ENCODE measurements around the gene DEPP1.

Gene DEPP1

DNA sequence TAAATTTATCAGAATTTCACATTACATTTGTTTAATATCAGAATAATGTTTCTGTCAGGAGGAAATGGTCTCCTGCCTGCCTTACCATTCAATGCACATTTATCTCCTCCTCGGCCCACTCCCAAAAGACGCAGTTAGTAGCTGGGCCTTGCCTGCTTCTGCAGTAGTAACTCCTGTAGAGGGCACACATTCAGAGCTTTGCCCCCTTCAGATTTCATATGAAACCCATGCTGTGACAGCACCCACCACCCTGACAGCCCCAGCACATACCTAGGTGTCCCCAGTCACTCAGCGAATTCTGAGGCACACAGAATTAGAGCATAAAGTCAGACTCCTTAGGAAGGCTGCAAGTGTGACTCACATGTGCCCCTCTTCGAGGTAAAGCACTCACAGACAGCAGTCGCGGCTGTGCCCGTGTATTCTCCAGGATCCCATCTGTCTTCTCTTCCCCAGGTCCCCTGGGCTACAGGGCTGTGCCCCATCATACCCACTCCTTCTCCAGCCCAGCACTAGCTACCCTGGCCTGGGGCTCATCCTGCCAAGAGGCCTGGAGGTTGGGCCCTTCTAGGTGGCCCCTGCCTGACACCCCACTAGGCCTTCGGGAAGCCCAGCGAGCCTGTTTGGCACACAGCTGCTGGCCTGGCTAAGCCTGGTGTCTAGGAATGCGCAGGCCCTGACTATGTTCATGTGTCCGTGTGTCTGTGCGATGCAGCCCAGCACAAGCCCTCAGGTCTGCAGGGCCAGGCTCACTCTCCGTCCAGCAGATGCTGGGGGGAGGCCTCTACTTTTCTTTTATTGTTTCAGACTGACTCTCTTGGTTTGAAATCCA, 4.7 kb upstream of the DEPP1 start:
- no peak overlapping the region for H3K9ac ChIP-seq
- no peak overlapping the region for H3K4me3 ChIP-seq (ENCODE audit: low read depth, low read length)
- TF ChIP-seq, protein P1, sequence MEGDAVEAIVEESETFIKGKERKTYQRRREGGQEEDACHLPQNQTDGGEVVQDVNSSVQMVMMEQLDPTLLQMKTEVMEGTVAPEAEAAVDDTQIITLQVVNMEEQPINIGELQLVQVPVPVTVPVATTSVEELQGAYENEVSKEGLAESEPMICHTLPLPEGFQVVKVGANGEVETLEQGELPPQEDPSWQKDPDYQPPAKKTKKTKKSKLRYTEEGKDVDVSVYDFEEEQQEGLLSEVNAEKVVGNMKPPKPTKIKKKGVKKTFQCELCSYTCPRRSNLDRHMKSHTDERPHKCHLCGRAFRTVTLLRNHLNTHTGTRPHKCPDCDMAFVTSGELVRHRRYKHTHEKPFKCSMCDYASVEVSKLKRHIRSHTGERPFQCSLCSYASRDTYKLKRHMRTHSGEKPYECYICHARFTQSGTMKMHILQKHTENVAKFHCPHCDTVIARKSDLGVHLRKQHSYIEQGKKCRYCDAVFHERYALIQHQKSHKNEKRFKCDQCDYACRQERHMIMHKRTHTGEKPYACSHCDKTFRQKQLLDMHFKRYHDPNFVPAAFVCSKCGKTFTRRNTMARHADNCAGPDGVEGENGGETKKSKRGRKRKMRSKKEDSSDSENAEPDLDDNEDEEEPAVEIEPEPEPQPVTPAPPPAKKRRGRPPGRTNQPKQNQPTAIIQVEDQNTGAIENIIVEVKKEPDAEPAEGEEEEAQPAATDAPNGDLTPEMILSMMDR (IDR thresholded peaks at IDR 0.05): no peak
- no peak overlapping the region for H3K4me2 ChIP-seq (ENCODE audit: low read length)
- no peak overlapping the region for H3K27ac ChIP-seq
- H3K27me3 ChIP-seq (ENCODE audit: control insufficient read depth, insufficient read depth, low read length): no peaks in the 10 kb centered on the region
- no peaks in the 10 kb centered on the region for H3K9me3 ChIP-seq (ENCODE audit: control insufficient read depth, low read length)
- H3K79me2 ChIP-seq: peaks cover 4% of the 10 kb centered on the region
- H2AFZ ChIP-seq: no peak overlapping the region
- no peaks in the 10 kb centered on the region for H3K36me3 ChIP-seq (ENCODE audit: control insufficient read depth, insufficient read depth, low read length)
- peaks cover 6% of the 10 kb centered on the region for H3K4me1 ChIP-seq

DNA sequence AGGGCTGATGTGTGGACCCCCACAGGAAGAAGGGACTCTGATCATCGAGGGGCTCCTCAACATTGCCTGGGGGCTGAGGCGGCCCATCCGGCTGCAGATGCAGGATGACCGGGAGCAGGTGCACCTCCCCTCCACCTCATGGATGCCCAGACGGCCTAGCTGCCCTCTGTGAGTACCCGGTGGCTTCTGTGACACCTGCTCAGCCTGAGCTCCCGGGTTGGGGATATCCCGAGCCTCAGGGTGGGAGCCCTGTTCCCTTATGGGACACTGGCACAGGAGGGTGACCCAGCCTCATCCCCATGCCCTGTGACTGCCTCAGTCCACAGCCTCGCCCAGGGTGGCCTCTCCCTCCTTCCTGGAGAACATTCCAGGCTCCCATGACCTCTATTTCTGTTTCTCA, 3.9 kb upstream of the DEPP1 start:
- no peaks in the 10 kb centered on the region for H3K36me3 ChIP-seq (ENCODE audit: control insufficient read depth, insufficient read depth, low read length)
- H3K9ac ChIP-seq: no peak overlapping the region
- TF ChIP-seq, protein P1 (IDR thresholded peaks at IDR 0.05): no peak
- no peak overlapping the region for H3K27ac ChIP-seq
- no peaks in the 10 kb centered on the region for H3K9me3 ChIP-seq (ENCODE audit: control insufficient read depth, low read length)
- H2AFZ ChIP-seq: no peak overlapping the region
- H3K4me1 ChIP-seq: peaks cover 7% of the 10 kb centered on the region
- peaks cover 5% of the 10 kb centered on the region for H3K79me2 ChIP-seq
- H3K27me3 ChIP-seq (ENCODE audit: control insufficient read depth, insufficient read depth, low read length): no peaks in the 10 kb centered on the region
- H3K4me3 ChIP-seq (ENCODE audit: low read depth, low read length): no peak overlapping the region
- no peak overlapping the region for H3K4me2 ChIP-seq (ENCODE audit: low read length)

DNA sequence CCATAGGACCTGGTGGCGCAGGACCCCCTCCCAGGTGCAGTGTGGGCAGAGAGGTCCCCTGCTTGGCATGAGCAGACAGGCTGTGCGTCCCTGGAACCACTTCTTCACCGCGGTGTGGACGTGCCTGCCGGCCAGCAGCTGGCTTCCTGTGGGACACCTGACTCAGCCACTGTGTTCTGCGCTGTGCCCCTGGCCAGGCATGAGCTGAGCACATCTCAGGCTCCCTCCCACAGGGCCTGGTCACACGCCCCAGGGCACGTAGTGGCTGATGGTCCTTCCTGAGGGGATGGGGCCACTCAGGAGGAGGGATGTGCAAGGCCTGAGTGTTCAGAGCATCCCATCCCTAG, 3.5 kb upstream of the DEPP1 start:
- Histone ChIP-seq H3K27me3 (ENCODE audit: control insufficient read depth, insufficient read depth, low read length) (no peaks in the 10 kb centered on the region), H3K9ac (no peak overlapping the region), H3K4me1 (peaks cover 7% of the 10 kb centered on the region), H3K36me3 (ENCODE audit: control insufficient read depth, insufficient read depth, low read length) (no peaks in the 10 kb centered on the region), H3K79me2 (peaks cover 5% of the 10 kb centered on the region), H3K27ac (no peak overlapping the region), H3K9me3 (ENCODE audit: control insufficient read depth, low read length) (no peaks in the 10 kb centered on the region), H3K4me3 (ENCODE audit: low read depth, low read length) (no peak overlapping the region), H2AFZ (no peak overlapping the region), H3K4me2 (ENCODE audit: low read length) (no peak overlapping the region)
- TF ChIP-seq, protein P1 (IDR thresholded peaks at IDR 0.05): no peak

DNA sequence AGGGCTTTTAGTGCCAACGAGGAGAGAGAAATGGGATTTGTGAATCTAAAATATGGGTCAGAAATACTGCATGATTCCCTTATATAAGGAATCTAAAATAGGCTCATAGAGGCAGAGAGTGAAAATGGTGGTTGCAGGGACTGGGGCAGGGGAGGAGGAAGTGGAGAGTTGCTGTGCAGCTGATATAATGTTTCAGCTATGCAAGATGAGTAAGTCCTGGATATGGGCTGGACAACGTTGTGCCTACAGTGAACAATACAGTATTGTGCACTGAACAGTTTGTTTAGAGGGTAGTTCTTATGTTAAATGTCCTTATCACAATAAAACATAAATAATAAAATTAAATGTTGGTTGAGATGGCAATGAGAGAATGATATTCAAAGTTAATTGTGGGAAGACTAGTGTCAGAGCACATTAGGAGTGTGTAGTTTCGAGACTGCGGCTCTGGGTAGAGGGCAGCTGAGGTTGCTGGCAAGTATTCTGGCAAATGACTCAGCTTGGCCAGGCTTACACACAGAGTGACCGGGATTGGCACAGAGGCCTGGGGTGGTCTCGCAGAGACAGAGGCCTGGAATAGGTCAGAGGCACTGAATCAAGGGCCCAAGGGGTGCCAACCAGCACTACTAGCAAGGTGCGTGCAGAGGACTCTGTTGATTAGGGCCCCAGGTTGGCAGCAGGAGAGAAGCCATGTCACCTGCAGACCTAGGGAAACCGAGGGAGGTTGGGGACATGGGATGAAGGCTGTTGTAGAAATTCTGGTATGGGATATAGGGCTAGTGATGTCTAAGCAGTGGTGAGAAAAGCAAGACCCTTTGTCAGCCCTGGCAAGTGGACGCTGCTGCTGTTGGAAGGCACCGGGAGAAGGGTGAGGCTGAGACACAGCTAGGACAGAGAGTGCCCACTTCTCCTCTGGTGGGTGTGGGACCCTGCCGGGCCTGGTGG, 2.8 kb upstream of the DEPP1 start:
- no peak overlapping the region for H3K9ac ChIP-seq
- TF ChIP-seq, protein P1 (IDR thresholded peaks at IDR 0.05): no peak

More for the DNA sequence above, 2.8 kb upstream of the DEPP1 start:
- Histone ChIP-seq H3K79me2 (peaks cover 5% of the 10 kb centered on the region), H3K27me3 (ENCODE audit: control insufficient read depth, insufficient read depth, low read length) (no peaks in the 10 kb centered on the region), H3K36me3 (ENCODE audit: control insufficient read depth, insufficient read depth, low read length) (no peaks in the 10 kb centered on the region), H3K4me2 (ENCODE audit: low read length) (no peak overlapping the region), H2AFZ (no peak overlapping the region), H3K4me1 (peaks cover 7% of the 10 kb centered on the region), H3K4me3 (ENCODE audit: low read depth, low read length) (no peak overlapping the region), H3K9me3 (ENCODE audit: control insufficient read depth, low read length) (no peaks in the 10 kb centered on the region), H3K27ac (no peak overlapping the region)
